K562 (cell line): Measurements from ENCODE around the gene ADAM22. TPM values are rescaled to one million over a fixed set of nuclear protein-coding genes. Genes with fewer than 3 reads are reported as not detected.

Experiments
- ATF1 ChIP-seq, 2 experiments: fragments of 450-650 bp in 1 of 2; IDR thresholded peaks; 2 replicates each; pipeline ENCODE4 v1.6.1; 2016; ENCODE audit warnings: missing compliant biosample characterization in 1 of 2, missing genetic modification characterization in 1 of 2
- CBX1 ChIP-seq: sonication (generic); IDR thresholded peaks from 2 replicates; pipeline ENCODE4 v1.6.1; 2016; ENCODE audit warnings: antibody characterized with exemption, low read depth, mild to moderate bottlenecking
- HOXB6 ChIP-seq: fragments of 250-450 bp; sonication (Bioruptor Pico); IDR thresholded peaks from 2 replicates; pipeline ENCODE4 v1.5.1; 2022; ENCODE audit warnings: mild to moderate bottlenecking, borderline replicate concordance
- JUND ChIP-seq, 2 experiments: IDR thresholded peaks; 2 replicates in 1 of 2; 3 replicates in 1 of 2; pipeline ENCODE4 v1.6.1; 2011; ENCODE audit warnings: borderline replicate concordance in 2 of 2, low read depth in 2 of 2, low read length in 2 of 2, improper control_type of control experiment in 1 of 2, missing biosample characterization in 1 of 2, missing genetic modification characterization in 1 of 2, missing genetic modification reagents in 1 of 2
- MAFF ChIP-seq: IDR thresholded peaks from 2 replicates; pipeline ENCODE4 v1.6.1; 2012; ENCODE audit warnings: low read length, improper control_type of control experiment
- MTA2 ChIP-seq: fragments of 450-650 bp; IDR thresholded peaks from 2 replicates; pipeline ENCODE4 v1.6.1; 2016; ENCODE audit warnings: low read depth
- NR2F6 ChIP-seq: fragments of 450-650 bp; formaldehyde crosslinking; IDR thresholded peaks from 2 replicates; pipeline ENCODE4 v1.4.0; 2020; ENCODE audit warnings: mild to moderate bottlenecking
- POLR2B ChIP-seq: fragments of 450-650 bp; IDR thresholded peaks from 2 replicates; pipeline ENCODE4 v1.6.1; 2018; ENCODE audit warnings: low read depth; ENCODE audit not compliant: partially characterized antibody
- POU5F1 ChIP-seq: fragments of 150-350 bp; IDR thresholded peaks from 2 replicates; pipeline ENCODE4 v1.6.1; 2014; ENCODE audit warnings: borderline replicate concordance, low read length, low read depth, mild to moderate bottlenecking; ENCODE audit not compliant: partially characterized antibody
- PYGO2 ChIP-seq: fragments of 450-650 bp; IDR thresholded peaks from 2 replicates; pipeline ENCODE4 v1.6.1; 2016; ENCODE audit warnings: mild to moderate bottlenecking, missing genetic modification characterization, moderate library complexity, missing compliant biosample characterization
- RAD51 ChIP-seq: fragments of 450-650 bp; IDR thresholded peaks from 2 replicates; pipeline ENCODE4 v1.7.1; 2016; ENCODE audit warnings: low read depth, mild to moderate bottlenecking, borderline replicate concordance
- RBM34 ChIP-seq: fragments of 200-400 bp; formaldehyde crosslinking; IDR thresholded peaks from 2 replicates; pipeline ENCODE4 v1.6.1; 2018; ENCODE audit warnings: low read length, borderline replicate concordance; ENCODE audit not compliant: insufficient read depth
- TCF7 ChIP-seq: sonication (generic); IDR thresholded peaks from 2 replicates; pipeline ENCODE4 v1.6.1; 2016; ENCODE audit warnings: antibody characterized with exemption, borderline replicate concordance
- TFAM ChIP-seq: fragments of 250-450 bp; sonication (Bioruptor Pico); conservative IDR thresholded peaks from 2 replicates; pipeline ENCODE4 v1.5.0; 2021; ENCODE audit warnings: mild to moderate bottlenecking, moderate library complexity
- YBX1 ChIP-seq: fragments of 450-650 bp; IDR thresholded peaks from 2 replicates; pipeline ENCODE4 v1.7.1; 2016; ENCODE audit warnings: mild to moderate bottlenecking
- ZKSCAN3 ChIP-seq: fragments of 250-450 bp; sonication (Bioruptor Pico); IDR thresholded peaks from 2 replicates; pipeline ENCODE4 v1.4.0; 2020
- ZNF121 ChIP-seq: sonication (generic); formaldehyde crosslinking; conservative IDR thresholded peaks from 2 replicates; pipeline ENCODE4 v1.8.0; 2022; ENCODE audit warnings: missing genetic modification reagents
- ZNF436 ChIP-seq: fragments of 250-450, 450-650 bp; sonication (Bioruptor Pico); formaldehyde crosslinking; IDR thresholded peaks from 2 replicates; pipeline ENCODE4 v1.7.0; 2020; ENCODE audit warnings: mild to moderate bottlenecking
- ZNF507 ChIP-seq: conservative IDR thresholded peaks from 2 replicates; pipeline ENCODE4 v1.6.1; 2017; ENCODE audit warnings: missing genetic modification characterization, missing compliant biosample characterization
- ZNF583 ChIP-seq: fragments of 250-450 bp; sonication (Bioruptor Pico); IDR thresholded peaks from 2 replicates; pipeline ENCODE4 v1.4.0; 2020
- polyA plus RNA-seq, 8 experiments: library from polyadenylated mRNA; depleted of rRNA in 4 of 8; stranded (reverse) in 5 of 8; unstranded in 3 of 8; fragments of >200 nt; fragmentation: Nextera tagmentation in 2 of 8; fragmentation: Illumina TruSeq in 1 of 8; extraction: Ambion mirVana in 2 of 8; extraction: Trizol in 1 of 8; gene quantifications; 2 replicates each; pipeline versions ENCODE4 v1.2.1 to v1.2.3, GENCODE V29; 2011 to 2014; ENCODE audit warnings: inconsistent platforms in 1 of 8, missing spikeins in 1 of 8
- total RNA-seq, 7 experiments: library from RNA; depleted of rRNA in 6 of 7; stranded (reverse); fragments of >200 nt in 6 of 7; fragmentation: Illumina TruSeq in 2 of 7; extraction: Trizol in 2 of 7; gene quantifications; 2 replicates each; pipeline versions ENCODE4 v1.2.1 to v1.2.3, GENCODE V29; 2011 to 2021; ENCODE audit warnings: low replicate concordance in 1 of 7
- TF ChIP-seq, protein P1 (sequence below): fragments of 250-450 bp; sonication (Bioruptor Pico); IDR thresholded peaks from 2 replicates; pipeline ENCODE4 v1.6.1; 2021; ENCODE audit warnings: mild to moderate bottlenecking
- TF ChIP-seq, protein P2 (sequence below): fragments of 450-650 bp; formaldehyde crosslinking; IDR thresholded peaks from 2 replicates; pipeline ENCODE4 v1.4.0; 2020; ENCODE audit warnings: mild to moderate bottlenecking, mixed read lengths
- TF ChIP-seq, protein P3 (sequence below): fragments of 250-450 bp; sonication (Bioruptor Pico); IDR thresholded peaks from 2 replicates; pipeline ENCODE4 v1.5.0; 2021; ENCODE audit warnings: mild to moderate bottlenecking, borderline replicate concordance
- TF ChIP-seq, protein P4 (sequence below): fragments of 250-450 bp; sonication (Bioruptor Pico); IDR thresholded peaks from 2 replicates; pipeline ENCODE4 v1.8.0; 2022; ENCODE audit warnings: moderate library complexity, mild to moderate bottlenecking, inconsistent platforms

The ADAM22 gene
- total and polyA plus RNA-seq, 9 of the 15 experiments (the other 6 are each of a cell fraction or from before 2014, with no cell fraction given) = 0.01 to 0.58 (median 0.18) TPM

DNA sequence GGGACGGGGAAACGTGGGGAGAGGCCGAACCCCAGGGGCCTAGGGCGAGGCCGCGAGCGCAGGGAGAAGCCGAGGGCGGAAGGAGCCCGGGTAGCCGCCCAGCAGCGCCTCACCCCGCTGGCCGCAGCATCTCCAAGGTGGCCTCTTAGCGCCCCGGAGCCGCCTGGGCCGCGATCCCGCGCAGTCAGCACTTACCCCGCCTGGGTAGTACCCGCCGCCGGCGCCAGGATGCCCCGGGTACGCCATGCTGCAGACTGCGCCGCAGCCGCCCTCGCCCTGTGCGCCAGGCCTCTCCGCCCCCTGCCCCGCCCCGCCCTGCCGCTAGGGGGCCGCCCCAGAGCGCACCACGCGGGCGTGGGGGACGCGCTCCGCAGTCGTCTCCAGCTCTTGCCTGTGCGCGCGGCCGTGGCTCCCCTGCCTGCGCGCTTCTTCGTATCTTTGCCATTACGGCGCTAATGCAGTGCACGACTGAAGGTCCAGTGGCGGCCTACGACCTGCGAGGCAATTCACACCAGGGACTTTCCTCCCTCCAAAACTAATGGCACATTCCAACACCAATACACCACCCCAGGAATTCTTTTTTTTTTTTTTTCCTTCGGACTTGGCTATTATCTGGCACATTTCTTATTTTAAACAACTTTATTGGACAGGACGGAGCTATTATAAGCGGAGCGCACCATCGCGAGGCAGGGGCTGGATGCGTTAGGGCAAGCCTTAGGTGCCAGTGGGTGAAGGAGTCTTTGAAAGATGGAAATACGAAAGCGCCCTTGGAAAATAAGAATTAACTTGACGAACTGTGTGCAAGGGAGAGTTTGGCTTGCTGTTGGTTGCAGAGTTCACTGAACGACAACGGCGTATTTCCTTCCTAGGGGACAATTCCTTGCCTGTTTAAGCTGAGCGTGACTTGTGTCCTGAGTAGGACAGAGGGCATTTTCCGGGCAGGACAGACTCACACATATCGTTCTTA, 286.0 kb downstream of the ADAM22 start, which contains the start of gene SRI (continued):
- TF ChIP-seq CBX1 = no peak; the same call in 1 of the 2 replicates
- TF ChIP-seq, protein P1, sequence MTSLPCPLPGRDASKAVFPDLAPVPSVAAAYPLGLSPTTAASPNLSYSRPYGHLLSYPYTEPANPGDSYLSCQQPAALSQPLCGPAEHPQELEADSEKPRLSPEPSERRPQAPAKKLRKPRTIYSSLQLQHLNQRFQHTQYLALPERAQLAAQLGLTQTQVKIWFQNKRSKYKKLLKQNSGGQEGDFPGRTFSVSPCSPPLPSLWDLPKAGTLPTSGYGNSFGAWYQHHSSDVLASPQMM (CRISPR knock-in tag) = no peak
- no peak for TF ChIP-seq TCF7
- TF ChIP-seq ZNF507 = no peak
- TF ChIP-seq HOXB6 (CRISPR knock-in tag) = no peak
- no peak for TF ChIP-seq POLR2B
- TF ChIP-seq RBM34 = no peak
- no peak for TF ChIP-seq PYGO2 (tag)
- no peak for TF ChIP-seq ATF1 (CRISPR knock-in tag; IDR thresholded peaks at IDR 0.05)
- peak; percentile 72 for TF ChIP-seq ATF1 (tag; IDR thresholded peaks at IDR 0.05)
- TF ChIP-seq ZKSCAN3 (CRISPR knock-in tag) = no peak
- TF ChIP-seq, protein P2, sequence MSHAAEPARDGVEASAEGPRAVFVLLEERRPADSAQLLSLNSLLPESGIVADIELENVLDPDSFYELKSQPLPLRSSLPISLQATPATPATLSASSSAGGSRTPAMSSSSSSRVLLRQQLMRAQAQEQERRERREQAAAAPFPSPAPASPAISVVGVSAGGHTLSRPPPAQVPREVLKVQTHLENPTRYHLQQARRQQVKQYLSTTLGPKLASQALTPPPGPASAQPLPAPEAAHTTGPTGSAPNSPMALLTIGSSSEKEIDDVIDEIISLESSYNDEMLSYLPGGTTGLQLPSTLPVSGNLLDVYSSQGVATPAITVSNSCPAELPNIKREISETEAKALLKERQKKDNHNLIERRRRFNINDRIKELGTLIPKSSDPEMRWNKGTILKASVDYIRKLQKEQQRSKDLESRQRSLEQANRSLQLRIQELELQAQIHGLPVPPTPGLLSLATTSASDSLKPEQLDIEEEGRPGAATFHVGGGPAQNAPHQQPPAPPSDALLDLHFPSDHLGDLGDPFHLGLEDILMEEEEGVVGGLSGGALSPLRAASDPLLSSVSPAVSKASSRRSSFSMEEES (CRISPR knock-in tag) = no peak
- TF ChIP-seq MTA2 = no peak
- no peak for TF ChIP-seq POU5F1
- TF ChIP-seq, protein P3, sequence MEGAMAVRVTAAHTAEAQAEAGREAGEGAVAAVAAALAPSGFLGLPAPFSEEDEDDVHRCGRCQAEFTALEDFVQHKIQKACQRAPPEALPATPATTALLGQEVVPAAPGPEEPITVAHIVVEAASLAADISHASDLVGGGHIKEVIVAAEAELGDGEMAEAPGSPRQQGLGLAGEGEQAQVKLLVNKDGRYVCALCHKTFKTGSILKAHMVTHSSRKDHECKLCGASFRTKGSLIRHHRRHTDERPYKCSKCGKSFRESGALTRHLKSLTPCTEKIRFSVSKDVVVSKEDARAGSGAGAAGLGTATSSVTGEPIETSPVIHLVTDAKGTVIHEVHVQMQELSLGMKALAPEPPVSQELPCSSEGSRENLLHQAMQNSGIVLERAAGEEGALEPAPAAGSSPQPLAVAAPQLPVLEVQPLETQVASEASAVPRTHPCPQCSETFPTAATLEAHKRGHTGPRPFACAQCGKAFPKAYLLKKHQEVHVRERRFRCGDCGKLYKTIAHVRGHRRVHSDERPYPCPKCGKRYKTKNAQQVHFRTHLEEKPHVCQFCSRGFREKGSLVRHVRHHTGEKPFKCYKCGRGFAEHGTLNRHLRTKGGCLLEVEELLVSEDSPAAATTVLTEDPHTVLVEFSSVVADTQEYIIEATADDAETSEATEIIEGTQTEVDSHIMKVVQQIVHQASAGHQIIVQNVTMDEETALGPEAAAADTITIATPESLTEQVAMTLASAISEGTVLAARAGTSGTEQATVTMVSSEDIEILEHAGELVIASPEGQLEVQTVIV (CRISPR knock-in tag) = no peak
- TF ChIP-seq, protein P4, sequence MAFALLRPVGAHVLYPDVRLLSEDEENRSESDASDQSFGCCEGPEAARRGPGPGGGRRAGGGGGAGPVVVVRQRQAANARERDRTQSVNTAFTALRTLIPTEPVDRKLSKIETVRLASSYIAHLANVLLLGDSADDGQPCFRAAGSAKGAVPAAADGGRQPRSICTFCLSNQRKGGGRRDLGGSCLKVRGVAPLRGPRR (CRISPR knock-in tag) = no peak
- TF ChIP-seq ZNF436 (CRISPR knock-in tag) = no peak
- 0 out of 2 replicates have a peak, but pooled peaks have one; percentile 8 for TF ChIP-seq RAD51
- TF ChIP-seq TFAM (CRISPR knock-in tag) = no peak
- no peak for TF ChIP-seq NR2F6
- peak; percentile 25; the same call in 1 of the 2 replicates for TF ChIP-seq MAFF
- no peak for TF ChIP-seq YBX1
- no peak for TF ChIP-seq ZNF583 (CRISPR knock-in tag)
- no peak for TF ChIP-seq ZNF121 (CRISPR knock-in tag)
- TF ChIP-seq JUND (IDR thresholded peaks at IDR 0.05; ENCODE audit: borderline replicate concordance, low read depth, low read length) = peak; percentile 96
- TF ChIP-seq JUND (tag; IDR thresholded peaks at IDR 0.05; ENCODE audit: borderline replicate concordance, low read depth, low read length) = no peak; the same call in 2 of the 3 replicates
